GM18907 (cell line): ENCODE data around the gene CNTNAP3.
"Not testable (repeated sequence)": the region's sequence is repeated elsewhere in the genome, so short reads cannot be mapped to it uniquely, and the experiment has no call there.

Experiments
- ATAC-seq: cut with Tn5 transposase; IDR thresholded peaks from one replicate; pipeline ENCODE4 v1.9.1; 2021; ENCODE audit warnings: mild to moderate bottlenecking, moderate library complexity; ENCODE audit not compliant: unreplicated experiment

CNTNAP3 gene

DNA sequence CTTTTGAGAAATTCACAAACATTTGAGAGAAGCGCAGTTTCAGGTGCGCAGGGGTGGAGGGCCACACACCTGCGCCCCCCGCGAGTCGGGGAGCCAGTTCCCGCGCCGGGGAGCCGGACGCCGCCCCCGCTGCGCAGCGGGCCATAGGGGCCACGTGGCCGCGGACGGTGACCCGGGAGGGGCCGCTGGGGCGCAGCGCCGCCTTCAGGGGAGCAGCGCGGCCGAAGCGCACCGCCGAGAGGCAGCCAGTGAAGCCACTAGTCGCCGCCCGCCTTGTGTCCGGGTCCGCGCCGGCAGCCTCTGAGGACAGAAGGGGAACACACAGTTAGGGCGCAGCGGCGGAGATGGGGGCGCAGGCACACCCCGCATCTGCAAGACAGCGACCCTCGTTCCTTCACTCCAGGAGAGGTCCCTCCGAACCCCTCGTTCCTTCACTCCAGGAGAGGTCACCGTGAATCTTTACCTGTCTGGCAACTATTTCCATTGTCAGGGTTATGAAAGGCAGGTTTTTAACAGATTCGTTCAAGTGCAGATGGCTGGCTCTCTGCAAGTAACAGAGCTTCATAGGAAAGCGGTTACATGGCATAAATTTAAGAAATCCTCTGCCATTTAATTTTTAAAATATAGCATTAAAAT, 209.2 kb downstream of the CNTNAP3 start:
- peak; percentile 71 for ATAC-seq

- not testable (repeated sequence) for ATAC-seq
These were observed 214.4 kb downstream of the CNTNAP3 start for GRCh38 chr9:39073537-39073936.

DNA sequence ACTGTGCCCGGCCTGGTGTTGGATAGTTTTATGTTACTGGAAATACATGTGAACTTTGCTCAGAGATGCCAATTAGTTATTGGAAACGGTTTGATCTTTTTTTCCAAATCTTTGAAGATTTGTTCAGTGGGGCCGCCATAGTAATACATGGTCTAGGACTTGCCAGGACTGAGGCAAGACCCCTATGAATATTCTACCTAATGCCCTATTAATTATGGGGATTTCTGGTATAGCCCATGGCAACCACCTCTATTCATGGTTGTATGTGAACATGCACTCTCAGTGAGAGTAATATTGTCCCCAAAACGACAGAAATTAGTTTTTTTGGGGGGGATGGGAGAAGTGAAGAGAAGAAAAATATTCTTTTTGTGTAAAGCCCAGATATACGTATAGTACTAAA, 220.3 kb downstream of the CNTNAP3 start:
- ATAC-seq: not testable (repeated sequence)

DNA sequence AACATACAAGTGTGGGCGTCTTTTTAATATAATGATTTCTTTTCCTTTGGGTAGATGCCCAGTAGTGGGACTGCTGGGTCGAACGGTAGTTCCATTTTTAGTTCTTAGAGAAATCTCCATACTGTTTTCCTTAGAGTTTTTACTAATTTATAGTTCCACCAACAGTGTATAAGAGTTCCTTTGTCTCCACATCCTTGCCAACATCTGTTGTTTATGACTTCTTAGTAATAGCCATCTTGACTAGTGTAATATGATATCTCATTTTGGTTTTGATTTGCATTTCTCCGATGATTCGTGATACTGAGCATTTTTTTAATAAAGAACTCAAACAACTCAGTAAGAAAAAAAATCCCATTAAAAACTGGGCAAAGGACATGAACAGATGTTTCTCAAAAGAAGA, 225.0 kb downstream of the CNTNAP3 start:
- not testable (repeated sequence) for ATAC-seq

DNA sequence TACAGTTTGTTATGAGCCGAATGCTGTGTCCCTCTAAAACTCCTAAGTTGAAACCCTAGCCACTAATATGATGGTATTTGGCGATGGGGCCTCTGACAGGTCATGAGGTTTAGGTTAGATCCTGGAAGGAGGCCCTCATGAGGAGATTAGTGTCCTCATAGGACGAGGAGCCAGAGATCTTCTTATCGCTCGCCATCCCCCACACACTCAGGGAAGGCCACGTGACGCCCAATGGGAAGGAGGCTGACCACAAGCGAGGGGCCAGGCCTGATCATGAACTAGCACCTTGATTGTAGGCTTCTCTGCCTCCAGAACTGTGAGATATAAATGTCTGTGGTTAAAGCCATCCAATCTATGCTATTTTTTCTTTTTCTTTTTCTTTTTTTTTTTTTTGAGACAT, 233.5 kb downstream of the CNTNAP3 start:
- ATAC-seq: not testable (repeated sequence)

DNA sequence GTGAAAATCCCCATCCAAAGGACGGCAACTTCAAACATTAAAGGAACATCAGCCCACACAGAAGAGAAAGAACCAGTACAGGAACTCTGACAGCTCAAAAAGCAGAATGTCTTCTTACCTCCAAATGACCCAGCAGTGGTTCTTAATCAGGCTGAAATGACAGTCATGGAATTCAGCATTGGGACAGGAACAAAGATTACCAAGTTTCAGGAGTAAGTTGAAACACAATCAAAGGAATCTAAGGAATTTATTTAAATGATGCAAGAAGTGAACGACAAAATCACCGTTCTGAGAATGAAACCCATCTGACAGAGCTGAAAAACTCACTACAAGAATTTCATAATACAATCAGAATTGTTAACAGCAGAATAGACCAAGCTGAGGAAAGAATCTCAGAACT, 241.1 kb downstream of the CNTNAP3 start:
- ATAC-seq: not testable (repeated sequence)

GRCh38 chr9:39042352-39042803, 245.6 kb downstream of the CNTNAP3 start:
- ATAC-seq: not testable (repeated sequence)

- not testable (repeated sequence) for ATAC-seq
These were observed 246.2 kb downstream of the CNTNAP3 start for GRCh38 chr9:39041774-39042173.

GRCh38 chr9:39039148-39039547, 248.8 kb downstream of the CNTNAP3 start:
- not testable (repeated sequence) for ATAC-seq

GRCh38 chr9:39038221-39038620, 249.7 kb downstream of the CNTNAP3 start:
- ATAC-seq: not testable (repeated sequence)

DNA sequence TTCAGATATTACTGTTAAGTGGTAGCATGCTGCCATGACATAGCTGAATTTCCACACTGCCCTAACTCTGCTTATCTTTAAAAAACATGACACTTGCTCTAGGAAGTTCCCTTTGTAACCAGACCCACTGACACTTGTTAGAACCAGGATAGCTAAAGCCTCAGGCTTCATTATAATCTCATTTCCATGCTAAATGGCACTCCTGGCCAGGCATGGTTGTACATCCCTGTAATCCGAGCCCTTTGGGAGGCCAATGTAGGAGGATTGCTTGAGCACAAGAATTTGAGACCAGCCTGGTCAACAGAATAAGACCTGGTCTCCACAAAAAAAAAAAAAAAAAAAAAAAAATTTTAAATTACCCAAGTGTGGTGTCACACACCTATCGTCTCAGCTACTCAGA, 254.1 kb downstream of the CNTNAP3 start:
- not testable (repeated sequence) for ATAC-seq

DNA sequence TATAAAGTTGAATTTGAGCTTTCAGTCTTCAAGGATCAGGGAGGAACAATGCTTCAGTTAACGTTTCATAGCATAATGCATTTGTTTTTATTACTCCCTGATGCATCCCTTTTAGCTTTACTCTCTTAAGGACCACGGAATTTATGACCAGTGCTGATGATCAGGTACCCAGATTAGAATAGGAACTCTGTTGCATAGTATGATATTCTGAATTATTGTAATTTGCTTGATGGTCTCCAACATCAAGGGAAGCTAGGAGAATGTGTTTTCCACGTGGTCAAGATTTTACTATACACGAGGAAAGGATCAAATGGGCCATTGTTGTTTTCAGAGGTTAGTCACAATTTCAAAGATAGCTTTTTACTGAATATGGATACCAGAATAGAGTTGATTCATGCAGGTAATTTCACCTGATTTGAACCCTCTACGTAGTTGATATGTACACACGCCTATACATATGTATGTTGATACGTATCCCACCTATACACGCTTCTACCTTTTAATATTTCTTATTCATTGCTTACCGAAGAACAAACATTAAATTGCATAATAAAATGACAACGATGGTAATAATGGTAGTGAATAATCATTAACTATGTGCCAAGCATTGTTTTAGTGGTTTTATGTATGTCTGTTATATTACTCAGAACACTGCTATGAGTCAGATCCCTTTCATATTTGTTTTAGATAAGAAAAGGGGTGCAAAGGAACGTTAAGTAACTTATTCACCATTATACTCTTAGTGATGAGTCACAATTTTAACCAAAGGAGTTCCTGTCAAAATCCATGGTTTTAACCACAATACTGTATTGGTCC, 257.6 kb downstream of the CNTNAP3 start:
- ATAC-seq: not testable (repeated sequence)

- not testable (repeated sequence) for ATAC-seq
These were observed 259.1 kb downstream of the CNTNAP3 start for GRCh38 chr9:39028855-39029254.

DNA sequence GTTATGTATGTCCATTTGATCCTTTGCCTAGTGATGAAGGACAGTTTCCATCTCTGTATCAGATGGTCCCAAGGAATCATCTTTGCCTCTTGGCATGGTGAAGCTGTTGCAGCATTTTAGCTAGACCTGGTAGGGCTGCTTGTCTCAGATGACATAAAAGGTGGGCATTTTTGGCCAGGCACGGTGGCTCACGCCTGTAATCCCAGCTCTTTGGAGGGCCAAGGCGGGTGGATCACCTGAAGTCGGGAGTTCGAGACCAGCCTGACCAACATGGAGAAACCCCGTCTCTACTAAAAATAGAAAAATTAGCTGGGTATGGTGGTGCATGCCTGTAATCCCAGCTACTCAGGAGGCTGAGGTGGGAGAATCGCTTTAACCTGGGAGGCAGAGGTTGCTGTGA, 259.8 kb downstream of the CNTNAP3 start:
- not testable (repeated sequence) for ATAC-seq

GRCh38 chr9:39025911-39026588, 261.9 kb downstream of the CNTNAP3 start:
- not testable (repeated sequence) for ATAC-seq
